Lung (tissue), 12 donors: Measurements from ENCODE around the gene MRPS6. TPM values are rescaled to one million over a fixed set of nuclear protein-coding genes. Genes with fewer than 3 reads are reported as not detected.

ENCODE experiments used
- ATAC-seq: fragments of 200-7000 bp; cut with Tn5 transposase; one replicate; pipeline ENCODE4 v1.9.1; 2020; ENCODE audit warnings: moderate number of reproducible peaks; ENCODE audit not compliant: insufficient read depth, low FRiP score
- DNase-seq, 3 donors: peaks; one replicate each; pipeline ENCODE4 v3.0.0-alpha.2; 2013 to 2017
- H3K27ac ChIP-seq, 2 donors: one replicate each; pipeline ENCODE4 v1.5.1; 2013; ENCODE audit warnings: mild to moderate bottlenecking in 2 of 2, moderate library complexity in 2 of 2, control low read depth in 1 of 2, inconsistent platforms in 1 of 2, low read depth in 1 of 2, low read length in 1 of 2
- H3K27me3 ChIP-seq, 3 donors: one replicate each; pipeline ENCODE4 v1.5.1; 2013; ENCODE audit warnings: low read length in 2 of 3; ENCODE audit not compliant: control insufficient read depth in 3 of 3, insufficient read depth in 3 of 3
- H3K36me3 ChIP-seq, 4 donors: one replicate each; pipeline ENCODE4 v1.5.1; 2013; ENCODE audit warnings: low read length in 4 of 4, mild to moderate bottlenecking in 1 of 4, moderate library complexity in 1 of 4; ENCODE audit not compliant: control insufficient read depth in 4 of 4, insufficient read depth in 4 of 4
- H3K4me1 ChIP-seq, 5 donors: one replicate each; pipeline ENCODE4 v1.5.1; 2013; ENCODE audit warnings: low read length in 5 of 5, mild to moderate bottlenecking in 2 of 5, moderate library complexity in 1 of 5; ENCODE audit not compliant: control insufficient read depth in 5 of 5, insufficient read depth in 5 of 5
- H3K4me3 ChIP-seq: one replicate; pipeline ENCODE4 v1.5.1; 2013; ENCODE audit warnings: mild to moderate bottlenecking, control low read depth, moderate library complexity
- H3K9ac ChIP-seq, 2 donors: one replicate each; pipeline ENCODE4 v1.5.1; 2013; ENCODE audit warnings: low read length in 2 of 2, control low read depth in 1 of 2; ENCODE audit not compliant: insufficient read depth in 1 of 2
- H3K9me3 ChIP-seq, 4 donors: one replicate each; pipeline ENCODE4 v1.5.1; 2013; ENCODE audit warnings: low read length in 3 of 4, mild to moderate bottlenecking in 1 of 4, moderate library complexity in 1 of 4; ENCODE audit not compliant: control insufficient read depth in 4 of 4, insufficient read depth in 3 of 4
- WGBS, 2 donors: extraction: QIAGEN DNeasy Blood & Tissue Kit; methylation state at CpG; one replicate each; pipeline ENCODE4 v1.1.7; 2013; 5-methylcytosine and 5-hydroxymethylcytosine counted together
- polyA plus RNA-seq, 2 donors: library from polyadenylated mRNA; stranded (reverse); fragments of 200-250 nt; gene quantifications; one replicate each; pipeline ENCODE4 v1.2.1, GENCODE V29; 2013
- total RNA-seq, 2 donors: library from RNA; depleted of rRNA in 1 of 2; stranded (reverse); fragments of >200 nt in 1 of 2; gene quantifications; one replicate each; pipeline ENCODE4 v1.2.1, GENCODE V29; 2014 to 2021
- TF ChIP-seq, protein P1 (sequence below): IDR thresholded peaks from 2 replicates; pipeline ENCODE4 v1.5.1; 2012; ENCODE audit warnings: mild to moderate bottlenecking; ENCODE audit errors: control extremely low read depth, extremely low read depth
- donor health status: control.
- donor health status: control.
- donor health status: Bipolar disorder and iron deficiency.
- donor health status: healthy.
- donor health status: DM: yes; HTN: yes; CAD: no.

The MRPS6 gene
- total and polyA plus RNA-seq, 4 donors, result 28.4 to 73.9 (median 37.1) TPM

DNA sequence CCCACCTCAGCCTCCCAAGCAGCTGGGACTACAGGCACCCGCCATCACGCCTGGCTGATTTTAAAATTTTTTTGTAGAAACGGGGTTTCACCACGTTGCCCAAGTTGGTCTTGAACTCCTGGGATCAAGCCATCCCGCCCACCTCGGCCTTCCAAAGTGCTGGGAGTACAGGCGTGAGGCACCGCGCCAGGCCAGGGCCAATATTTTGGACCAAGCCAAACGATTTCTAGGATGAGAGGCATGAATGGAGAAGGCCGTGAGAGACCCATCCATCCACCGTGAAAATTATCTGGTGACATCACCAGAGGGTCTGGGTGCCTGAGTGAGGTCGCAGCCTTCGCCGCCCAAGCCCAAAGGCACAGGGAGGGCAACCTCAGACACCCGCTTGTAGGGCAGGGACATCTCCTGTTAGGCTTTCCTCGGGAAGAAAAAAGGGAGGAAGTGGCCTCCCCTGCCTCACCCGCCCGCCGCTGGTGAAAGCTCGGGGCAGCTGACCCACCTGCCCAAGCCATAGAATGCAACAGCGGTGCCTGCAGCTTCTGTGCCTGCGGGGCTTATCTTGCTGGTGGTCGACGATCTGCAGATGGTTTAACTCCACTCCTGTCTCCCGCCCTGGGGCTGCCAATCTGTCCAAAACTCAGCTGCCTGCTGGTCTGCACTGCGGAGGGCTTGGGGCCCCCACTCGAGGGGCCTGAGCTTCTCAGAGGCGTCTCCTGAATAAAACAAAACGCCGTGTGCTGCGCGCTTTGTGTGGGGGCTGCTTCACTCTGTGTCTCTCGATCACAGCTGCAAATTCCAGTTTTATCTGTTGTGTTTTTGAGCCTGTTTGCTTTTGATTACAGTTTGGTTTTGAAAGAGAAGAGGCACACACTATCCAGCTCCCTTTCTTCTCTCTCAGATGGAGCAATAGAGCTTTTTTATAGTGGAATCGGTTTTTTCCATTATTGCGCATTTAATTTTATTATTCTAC is 85.8 kb downstream of the MRPS6 start:
- 92 to 94% methylated on average over 33 to 36 of the region's 36 CpGs for WGBS, 2 donors
- Histone ChIP-seq H3K9ac (no peak overlapping the region), H3K4me3 (no peak overlapping the region), H3K27ac (no peak overlapping the region), H3K9me3 (peaks cover 0 to 9% (median 0%) of the 10 kb centered on the region in 4 donors), H3K4me1 (peaks cover 0 to 6% (median 0%) of the 10 kb centered on the region in 5 donors), H3K27me3 (no peaks in the 10 kb centered on the region), H3K36me3 (no peaks in the 10 kb centered on the region)
- peak; percentile 23 to 65 (median 62) for DNase-seq
- ATAC-seq, result no peak
- TF ChIP-seq, protein P1, sequence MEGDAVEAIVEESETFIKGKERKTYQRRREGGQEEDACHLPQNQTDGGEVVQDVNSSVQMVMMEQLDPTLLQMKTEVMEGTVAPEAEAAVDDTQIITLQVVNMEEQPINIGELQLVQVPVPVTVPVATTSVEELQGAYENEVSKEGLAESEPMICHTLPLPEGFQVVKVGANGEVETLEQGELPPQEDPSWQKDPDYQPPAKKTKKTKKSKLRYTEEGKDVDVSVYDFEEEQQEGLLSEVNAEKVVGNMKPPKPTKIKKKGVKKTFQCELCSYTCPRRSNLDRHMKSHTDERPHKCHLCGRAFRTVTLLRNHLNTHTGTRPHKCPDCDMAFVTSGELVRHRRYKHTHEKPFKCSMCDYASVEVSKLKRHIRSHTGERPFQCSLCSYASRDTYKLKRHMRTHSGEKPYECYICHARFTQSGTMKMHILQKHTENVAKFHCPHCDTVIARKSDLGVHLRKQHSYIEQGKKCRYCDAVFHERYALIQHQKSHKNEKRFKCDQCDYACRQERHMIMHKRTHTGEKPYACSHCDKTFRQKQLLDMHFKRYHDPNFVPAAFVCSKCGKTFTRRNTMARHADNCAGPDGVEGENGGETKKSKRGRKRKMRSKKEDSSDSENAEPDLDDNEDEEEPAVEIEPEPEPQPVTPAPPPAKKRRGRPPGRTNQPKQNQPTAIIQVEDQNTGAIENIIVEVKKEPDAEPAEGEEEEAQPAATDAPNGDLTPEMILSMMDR, result no peak

DNA sequence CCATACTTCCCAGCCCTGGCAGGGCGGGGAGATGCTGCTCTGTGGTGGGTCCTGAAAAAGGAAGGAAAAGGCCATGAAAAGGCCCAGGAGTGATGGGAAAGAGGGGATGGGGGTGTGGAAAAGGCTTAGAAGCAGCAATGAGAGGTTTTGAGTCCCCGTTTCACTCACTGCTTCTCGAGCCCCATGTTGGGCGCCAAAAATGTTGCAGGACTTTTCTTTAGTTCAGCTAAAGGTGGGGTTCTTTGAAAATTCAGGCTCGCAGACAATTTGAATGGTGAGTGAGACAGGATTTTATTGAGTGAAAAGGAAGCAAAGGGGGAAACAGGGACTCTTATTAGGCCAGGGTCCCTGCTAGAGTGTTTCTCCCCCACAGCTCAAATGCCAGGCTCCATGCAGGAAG is 93.1 kb downstream of the MRPS6 start:
- H3K4me1 ChIP-seq, result no peaks in the 10 kb centered on the region
- TF ChIP-seq, protein P1, result no peak
- ATAC-seq (no peak), DNase-seq (no peak)
- H3K9ac ChIP-seq, result no peak overlapping the region
- 95% methylated on average over 5 of the region's 5 CpGs for WGBS, 2 donors
- H3K9me3 ChIP-seq, result peaks cover 1 to 32% (median 17%) of the 10 kb centered on the region in 4 donors
- no peaks in the 10 kb centered on the region for H3K36me3 ChIP-seq
- no peaks in the 10 kb centered on the region for H3K27me3 ChIP-seq
- no peak overlapping the region for H3K4me3 ChIP-seq
- H3K27ac ChIP-seq, result no peak overlapping the region

DNA sequence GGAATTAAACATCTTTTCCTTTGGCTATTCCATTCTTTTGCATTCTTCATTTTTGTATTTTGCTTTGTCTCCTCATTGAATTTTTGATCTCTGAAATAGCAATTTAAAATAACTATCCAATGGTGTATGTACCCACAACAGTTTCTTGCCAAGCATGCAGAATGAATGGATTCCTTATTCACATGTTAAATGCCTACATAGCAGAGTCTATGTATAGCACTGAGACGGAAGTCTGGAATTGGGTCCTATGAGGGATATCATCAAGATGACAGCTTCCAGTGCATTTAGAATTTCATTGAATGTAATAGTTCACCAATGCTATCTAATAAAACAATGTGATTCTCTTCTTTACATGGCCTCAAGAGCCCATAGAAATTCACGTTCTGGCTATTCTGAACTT is 97.5 kb downstream of the MRPS6 start:
- TF ChIP-seq, protein P1, result no peak
- WGBS, 2 donors, result 95% methylated on average over 2 of the region's 2 CpGs
- no peaks in the 10 kb centered on the region for H3K27me3 ChIP-seq
- peaks cover 1 to 25% (median 11%) of the 10 kb centered on the region in 4 donors for H3K9me3 ChIP-seq
- no peak overlapping the region for H3K9ac ChIP-seq
- no peak for ATAC-seq
- H3K4me3 ChIP-seq, result no peak overlapping the region
- no peak for DNase-seq
- no peak overlapping the region for H3K27ac ChIP-seq
- peaks cover 0 to 2% (median 0%) of the 10 kb centered on the region in 4 donors for H3K36me3 ChIP-seq
- no peaks in the 10 kb centered on the region for H3K4me1 ChIP-seq
